ENCODE results near the gene ATOX1. TPM values are rescaled to one million over a fixed set of nuclear protein-coding genes. Genes with fewer than 3 reads are reported as not detected.
A peak's percentile ranks its signal among the peaks of the same experiment; 100 is the strongest.

ATOX1 gene
- total and polyA plus RNA-seq, 2 donors (not counting 1 experiment from before 2014, with no cell fraction given): 37.3 to 43.6 TPM

GRCh38 chr5:151721812-151722391, 36.5 kb downstream of the ATOX1 start:
- POLR2A ChIA-PET: interaction anchor here (1.7 kb wide), 1 partner anchor 48 kb away, joined by 4 read pairs; no protein-coding TSS in a partner anchor

More at GRCh38 chr5:151721812-151722391, 36.5 kb downstream of the ATOX1 start:
- Mint-ChIP-seq H3K9me3 (ENCODE audit: insufficient read depth) (no peaks in the 10 kb centered on the region), H3K27me3 (no peaks in the 10 kb centered on the region), H3K4me1 (peaks cover 34% of the 10 kb centered on the region), H3K27ac (no peak overlapping the region), H3K4me3 (no peak overlapping the region)
- Histone ChIP-seq H3K27me3 (replicated peaks in 1 of 4; ENCODE audit: control extremely low read depth in 1 of 4, control insufficient read depth in 3 of 4, insufficient read depth in 4 of 4, low read length in 3 of 4) (no peaks in the 10 kb centered on the region), H3K36me3 (replicated peaks in 1 of 2; ENCODE audit: control extremely low read depth in 1 of 2, control insufficient read depth in 1 of 2, extremely low read depth in 1 of 2, insufficient read depth in 2 of 2, low read length in 1 of 2) (no peaks in the 10 kb centered on the region), H3K9ac (ENCODE audit: low read length) (no peak overlapping the region), H3K4me1 (ENCODE audit: control insufficient read depth in 2 of 2, insufficient read depth in 2 of 2, low read length in 2 of 2) (peaks cover 27% of the 10 kb centered on the region in 2 donors), H3K79me2 (ENCODE audit: control insufficient read depth, insufficient read depth, low read length) (no peaks in the 10 kb centered on the region), H3K4me2 (replicated peaks; ENCODE audit: low read depth, low read length, poor library complexity, severe bottlenecking) (peak overlapping the region; percentile 30), H4K20me1 (ENCODE audit: control insufficient read depth, insufficient read depth, low read length, poor library complexity, severe bottlenecking) (no peaks in the 10 kb centered on the region), H3K4me3 (ENCODE audit: control extremely low read depth in 1 of 5, extremely low read depth in 1 of 5, insufficient read depth in 1 of 5, low read depth in 2 of 5, low read length in 4 of 5) (no peak overlapping the region), H3K9me3 (ENCODE audit: control extremely low read depth in 1 of 3, control insufficient read depth in 2 of 3, insufficient read depth in 1 of 3, low read length in 2 of 3) (no peaks in the 10 kb centered on the region), H3K27ac (ENCODE audit: low read length in 2 of 2) (no peak overlapping the region), H2AFZ (ENCODE audit: insufficient read depth, low read depth, low read length, poor library complexity, severe bottlenecking) (no peak overlapping the region)
- no peak for ATAC-seq (ENCODE audit: low read depth)
- intact Hi-C loops (cut with micrococcal nuclease): no loop called here
- no peak for TF ChIP-seq CTCF (IDR thresholded peaks at IDR 0.05)
- no peak for TF ChIP-seq EZH2 (IDR thresholded peaks at IDR 0.05; ENCODE audit: borderline replicate concordance, insufficient read depth, low read depth, low read length, poor library complexity, severe bottlenecking)
- no peak for DNase-seq
- CTCF ChIA-PET: interaction anchor here (0.8 to 4.4 kb wide), 3 partner anchors 18 to 50 kb away, joined by 3 to 29 read pairs (median 4); partner anchors contain the start of gene G3BP1

All from B cell (primary cell).